ENCODE results near the gene ETFA. TPM values are rescaled to one million over a fixed set of nuclear protein-coding genes. Genes with fewer than 3 reads are reported as not detected.

Gene ETFA
- total and polyA plus RNA-seq, 12 donors, result 103 to 541 (median 442) TPM

- Histone ChIP-seq H3K36me3 (no peaks in the 10 kb centered on the region), H3K27ac (peak overlapping the region in 8 of 10 donors; percentile 23 to 82 (median 72)), H3K4me1 (peaks cover 8 to 48% (median 30%) of the 10 kb centered on the region in 9 donors), H3K9me3 (no peaks in the 10 kb centered on the region), H3K27me3 (peaks cover 0 to 5% (median 0%) of the 10 kb centered on the region in 7 donors), H3K4me3 (no peak overlapping the region)
- no peak for DNase-seq
- intact Hi-C loops (cut with DNase I), result loop anchor here in 4 of 10 donors (10.0 kb wide), 2 partner anchors 77 to 667 kb away; no protein-coding TSS in a partner anchor
- ATAC-seq, result no peak
- WGBS, 2 donors, result 88 to 90% methylated on average over 8 of the region's 8 CpGs
- TF ChIP-seq, protein P1, sequence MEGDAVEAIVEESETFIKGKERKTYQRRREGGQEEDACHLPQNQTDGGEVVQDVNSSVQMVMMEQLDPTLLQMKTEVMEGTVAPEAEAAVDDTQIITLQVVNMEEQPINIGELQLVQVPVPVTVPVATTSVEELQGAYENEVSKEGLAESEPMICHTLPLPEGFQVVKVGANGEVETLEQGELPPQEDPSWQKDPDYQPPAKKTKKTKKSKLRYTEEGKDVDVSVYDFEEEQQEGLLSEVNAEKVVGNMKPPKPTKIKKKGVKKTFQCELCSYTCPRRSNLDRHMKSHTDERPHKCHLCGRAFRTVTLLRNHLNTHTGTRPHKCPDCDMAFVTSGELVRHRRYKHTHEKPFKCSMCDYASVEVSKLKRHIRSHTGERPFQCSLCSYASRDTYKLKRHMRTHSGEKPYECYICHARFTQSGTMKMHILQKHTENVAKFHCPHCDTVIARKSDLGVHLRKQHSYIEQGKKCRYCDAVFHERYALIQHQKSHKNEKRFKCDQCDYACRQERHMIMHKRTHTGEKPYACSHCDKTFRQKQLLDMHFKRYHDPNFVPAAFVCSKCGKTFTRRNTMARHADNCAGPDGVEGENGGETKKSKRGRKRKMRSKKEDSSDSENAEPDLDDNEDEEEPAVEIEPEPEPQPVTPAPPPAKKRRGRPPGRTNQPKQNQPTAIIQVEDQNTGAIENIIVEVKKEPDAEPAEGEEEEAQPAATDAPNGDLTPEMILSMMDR (IDR thresholded peaks at IDR 0.05), result no peak
Observed at GRCh38 chr15:76197703-76198455, 113.4 kb downstream of the ETFA start.

- TF ChIP-seq, protein P1 (IDR thresholded peaks at IDR 0.05), result no peak
Observed at GRCh38 chr15:76196269-76197231, 114.7 kb downstream of the ETFA start.

DNA sequence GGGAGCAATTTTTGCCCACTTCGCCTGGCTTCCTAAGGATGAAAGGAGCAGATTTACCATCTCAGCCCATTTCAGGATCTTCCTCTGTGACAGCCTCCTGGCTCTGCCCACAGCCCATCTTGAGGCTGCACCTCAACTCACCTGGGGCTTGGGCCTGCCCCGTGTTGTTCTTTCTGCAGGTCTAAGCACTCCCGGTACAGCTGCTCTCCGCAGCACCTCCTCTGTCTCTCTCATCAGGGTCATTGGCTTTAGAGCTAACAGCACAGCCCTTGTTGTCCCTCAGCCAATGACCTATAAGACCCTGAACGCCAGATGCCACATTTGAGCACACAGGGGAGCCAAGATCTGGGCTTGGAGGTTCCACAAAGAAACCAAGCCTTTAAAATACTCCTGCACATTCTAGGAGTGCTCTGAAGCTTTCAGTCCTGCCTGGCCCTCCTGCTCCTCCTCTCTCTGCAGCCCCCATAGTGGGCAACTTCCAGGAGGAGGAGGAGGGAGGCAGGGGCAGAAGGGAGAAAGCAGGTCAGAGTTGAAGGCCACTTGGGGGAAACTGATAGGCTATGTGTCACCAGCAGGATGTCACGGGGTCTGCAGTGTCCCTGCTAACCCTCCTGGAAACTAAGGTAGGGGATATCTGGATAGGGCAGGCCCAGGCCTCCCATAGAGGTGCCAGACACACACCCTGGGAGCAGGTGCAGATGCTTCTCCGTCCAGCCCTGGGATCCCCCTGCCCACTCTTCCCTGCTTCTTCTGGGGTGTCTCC lies 115.6 kb downstream of the ETFA start:
- Histone ChIP-seq H3K27ac (peak overlapping the region in 9 of 10 donors; percentile 23 to 82 (median 68)), H3K9me3 (no peaks in the 10 kb centered on the region), H3K27me3 (peaks cover 0 to 25% (median 14%) of the 10 kb centered on the region in 7 donors), H3K36me3 (no peaks in the 10 kb centered on the region), H3K4me1 (peaks cover 8 to 58% (median 42%) of the 10 kb centered on the region in 9 donors), H3K4me3 (no peak overlapping the region)
- intact Hi-C loops (cut with DNase I), result loop anchor here in 4 of 10 donors (10.0 kb wide), 2 partner anchors 79 to 669 kb away; no protein-coding TSS in a partner anchor
- DNase-seq, result no peak
- no peak for ATAC-seq
- 85 to 94% methylated on average over 7 of the region's 7 CpGs for WGBS, 2 donors
- TF ChIP-seq, protein P1 (IDR thresholded peaks at IDR 0.05), result no peak

More at GRCh38 chr15:76196269-76197231, 114.7 kb downstream of the ETFA start:
- DNase-seq, result peak; percentile 40 to 54
- no peaks in the 10 kb centered on the region for H3K36me3 ChIP-seq
- peak overlapping the region in 9 of 10 donors; percentile 23 to 82 (median 68) for H3K27ac ChIP-seq
- no peaks in the 10 kb centered on the region for H3K9me3 ChIP-seq
- peak; percentile 29 to 81 (median 69) for ATAC-seq
- H3K4me1 ChIP-seq, result peaks cover 8 to 50% (median 33%) of the 10 kb centered on the region in 9 donors
- no peak overlapping the region for H3K4me3 ChIP-seq
- WGBS, 2 donors, result 45 to 64% methylated on average over 18 of the region's 18 CpGs
- H3K27me3 ChIP-seq, result peaks cover 0 to 17% (median 8%) of the 10 kb centered on the region in 7 donors
- intact Hi-C loops (cut with DNase I), result loop anchor here in 4 of 10 donors (10.0 kb wide), 2 partner anchors 78 to 668 kb away; no protein-coding TSS in a partner anchor
